Brain pericyte (primary cell): ENCODE data around the gene FOXG1.

Experiments
- DNase-seq: peaks from one replicate; pipeline ENCODE4 v3.0.0-alpha.2; 2012; ENCODE audit warnings: low read depth, low spot score

Gene FOXG1

GRCh38 chr14:28761438-28762291, 4.9 kb upstream of the FOXG1 start:
- no peak for DNase-seq

- DNase-seq: no peak
These were observed 4.2 kb upstream of the FOXG1 start for GRCh38 chr14:28762303-28762954.

GRCh38 chr14:28762955-28763326, 3.6 kb upstream of the FOXG1 start:
- DNase-seq: no peak

- DNase-seq: no peak
These were observed 2.8 kb upstream of the FOXG1 start for GRCh38 chr14:28763751-28764256.

GRCh38 chr14:28764257-28765160, 2.1 kb upstream of the FOXG1 start:
- no peak for DNase-seq

GRCh38 chr14:28765169-28765830, 1.3 kb upstream of the FOXG1 start:
- no peak for DNase-seq

GRCh38 chr14:28765831-28766468, 637 bp upstream of the FOXG1 start:
- no peak for DNase-seq

- DNase-seq: no peak
These were observed 654 bp downstream of the FOXG1 start for GRCh38 chr14:28767030-28767852.

GRCh38 chr14:28767853-28768741, 1.5 kb downstream of the FOXG1 start:
- no peak for DNase-seq

GRCh38 chr14:28769276-28769880, 2.8 kb downstream of the FOXG1 start:
- DNase-seq: no peak

GRCh38 chr14:28770061-28770460, 3.5 kb downstream of the FOXG1 start:
- DNase-seq: no peak

- DNase-seq: no peak
These were observed 4.0 kb downstream of the FOXG1 start for GRCh38 chr14:28770630-28771029.

- DNase-seq: no peak
These were observed 4.6 kb downstream of the FOXG1 start for GRCh38 chr14:28771168-28771567.

- DNase-seq: no peak
These were observed 6.0 kb downstream of the FOXG1 start for GRCh38 chr14:28772613-28773012.

- no peak for DNase-seq
These were observed 6.6 kb downstream of the FOXG1 start for GRCh38 chr14:28773176-28773575.

- no peak for DNase-seq
These were observed 7.5 kb downstream of the FOXG1 start for GRCh38 chr14:28773861-28774691.
